Caco-2 (cell line): Measurements from ENCODE around the gene HINFP. TPM values are rescaled to one million over a fixed set of nuclear protein-coding genes. Genes with fewer than 3 reads are reported as not detected.
A peak's percentile ranks its signal among the peaks of the same experiment; 100 is the strongest.

ENCODE experiments used
- BruUV-seq: library from RNA; stranded (reverse); fragments of 400-500 nt; replicated peaks from 2 replicates; lab custom pipeline; 2021; lab: Mats Ljungman, UMichigan
- CTCF ChIA-PET: fragments of 300-600 bp; sonication (Branson Sonifier 250); formaldehyde crosslinking; loops from one replicate; lab custom pipeline; 2022; ENCODE audit warnings: antibody characterized with exemption; lab: Charles Lee
- POLR2A ChIA-PET: fragments of 300-600 bp; sonication (Branson Sonifier 250); formaldehyde crosslinking; loops from one replicate; lab custom pipeline; 2022; ENCODE audit warnings: antibody characterized with exemption; lab: Charles Lee
- DNase-seq, 2 experiments: peaks; one replicate each; pipeline versions ENCODE4 v3.0.0 to v3.0.0-alpha.2; 2020 to 2022
- H3K27me3 ChIP-seq: replicated peaks from 2 replicates; pipeline ENCODE4 v1.6.0; 2011; ENCODE audit warnings: low read length; ENCODE audit not compliant: control insufficient read depth, insufficient read depth
- H3K36me3 ChIP-seq: 2 replicates; pipeline ENCODE4 v1.5.1; 2011; ENCODE audit warnings: low read length; ENCODE audit not compliant: control insufficient read depth, insufficient read depth
- H3K4me1 ChIP-seq: fragments of 250-450 bp; sonication (Bioruptor Pico); 2 replicates; pipeline ENCODE4 v1.5.1; 2020; ENCODE audit warnings: mild to moderate bottlenecking
- H3K4me3 ChIP-seq: 2 replicates; pipeline ENCODE4 v1.5.1; 2011; ENCODE audit warnings: low read depth, mild to moderate bottlenecking, control low read depth, low read length
- H3K9me3 ChIP-seq: fragments of 250-450 bp; sonication (Bioruptor Pico); 2 replicates; pipeline ENCODE4 v1.5.1; 2020; ENCODE audit warnings: mild to moderate bottlenecking, moderate library complexity
- H3K27ac Mint-ChIP-seq: one replicate; pipeline ENCODE4 v1.8.0; 2022; ENCODE audit warnings: mixed read lengths; ENCODE audit not compliant: unreplicated experiment
- H3K27me3 Mint-ChIP-seq: one replicate; pipeline ENCODE4 v1.8.0; 2022; ENCODE audit warnings: mixed read lengths; ENCODE audit not compliant: insufficient read depth, unreplicated experiment
- H3K36me3 Mint-ChIP-seq: one replicate; pipeline ENCODE4 v1.8.0; 2022; ENCODE audit warnings: mild to moderate bottlenecking, mixed read lengths; ENCODE audit not compliant: insufficient read depth, unreplicated experiment
- H3K4me1 Mint-ChIP-seq: one replicate; pipeline ENCODE4 v1.8.0; 2022; ENCODE audit warnings: low read depth, mixed read lengths; ENCODE audit not compliant: unreplicated experiment
- H3K4me3 Mint-ChIP-seq: one replicate; pipeline ENCODE4 v1.8.0; 2022; ENCODE audit warnings: mild to moderate bottlenecking, moderate library complexity, mixed read lengths; ENCODE audit not compliant: unreplicated experiment
- H3K9me3 Mint-ChIP-seq: one replicate; pipeline ENCODE4 v1.8.0; 2022; ENCODE audit warnings: mixed read lengths; ENCODE audit not compliant: unreplicated experiment
- CTCF ChIP-seq, 2 experiments: fragments of 200-600 bp in 1 of 2; IDR thresholded peaks; 1 replicate in 1 of 2; 2 replicates in 1 of 2; pipeline versions ENCODE4 v1.5.1 to v1.8.0; 2011 to 2022; ENCODE audit warnings: antibody characterized with exemption in 1 of 2, control low read depth in 1 of 2, inconsistent platforms in 1 of 2, low read depth in 1 of 2, low read length in 1 of 2, mild to moderate bottlenecking in 1 of 2, moderate library complexity in 1 of 2; ENCODE audit not compliant: insufficient read depth in 1 of 2, severe bottlenecking in 1 of 2, unreplicated experiment in 1 of 2
- intact Hi-C: fragments of 100-400 bp; cut with micrococcal nuclease; formaldehyde crosslinking; loops from one replicate; pipeline ENCODE4 v1.10.0; 2022; ENCODE audit not compliant: unreplicated experiment
- total RNA-seq: library from RNA; stranded (reverse); gene quantifications from 2 replicates; pipeline ENCODE4 v1.2.3, GENCODE V29; 2022

Gene HINFP
- total RNA-seq, 1 experiment from 2014 or later = 61.6 TPM

- peaks cover 21% of the 10 kb centered on the region for H3K4me1 ChIP-seq
- Mint-ChIP-seq H3K4me3 (no peak overlapping the region), H3K9me3 (no peaks in the 10 kb centered on the region), H3K4me1 (peaks cover 25% of the 10 kb centered on the region), H3K27me3 (no peaks in the 10 kb centered on the region), H3K27ac (no peak overlapping the region), H3K36me3 (peaks cover 40% of the 10 kb centered on the region)
- DNase-seq = no peak
- intact Hi-C loops = no loop called here
- no peak overlapping the region for H3K4me3 ChIP-seq
- CTCF ChIA-PET = interaction anchor here (0.8 kb wide), 1 partner anchor 86 kb away, joined by 3 read pairs; no protein-coding TSS in a partner anchor
- no peak for TF ChIP-seq CTCF (IDR thresholded peaks at IDR 0.05; ENCODE audit: insufficient read depth in 1 of 2, low read depth in 1 of 2, low read length in 1 of 2, severe bottlenecking in 1 of 2, unreplicated experiment in 1 of 2)
- 0 out of 2 replicates have a peak, but pooled peaks cover 2% of the 10 kb centered on the region for H3K36me3 ChIP-seq
- no peaks in the 10 kb centered on the region for H3K27me3 ChIP-seq
- POLR2A ChIA-PET = interaction anchor here (0.5 kb wide), 1 partner anchor 9 kb away, joined by 3 read pairs; the partner anchor contains the start of gene DPAGT1
- H3K9me3 ChIP-seq = no peaks in the 10 kb centered on the region
- no TSS peak for BruUV-seq
Observed at GRCh38 chr11:119110439-119110838, 10.9 kb upstream of the HINFP start.

GRCh38 chr11:119111361-119111925 is 9.9 kb upstream of the HINFP start:
- Histone ChIP-seq H3K36me3 (0 out of 2 replicates have a peak, but pooled peaks cover 2% of the 10 kb centered on the region), H3K4me3 (no peak overlapping the region), H3K27me3 (no peaks in the 10 kb centered on the region), H3K9me3 (no peaks in the 10 kb centered on the region), H3K4me1 (peaks cover 15% of the 10 kb centered on the region)
- DNase-seq = no peak
- no peak overlapping the region for H3K27ac Mint-ChIP-seq
- POLR2A ChIA-PET = interaction anchor here (0.9 to 1.3 kb wide), 3 partner anchors 10 to 26 kb away, joined by 3 read pairs; partner anchors contain the start of genes HINFP and HMBS
- H3K27me3 Mint-ChIP-seq = no peaks in the 10 kb centered on the region
- no TSS peak for BruUV-seq
- no peak for TF ChIP-seq CTCF (IDR thresholded peaks at IDR 0.05; ENCODE audit: insufficient read depth in 1 of 2, low read depth in 1 of 2, low read length in 1 of 2, severe bottlenecking in 1 of 2, unreplicated experiment in 1 of 2)
- H3K36me3 Mint-ChIP-seq = peaks cover 38% of the 10 kb centered on the region
- H3K4me1 Mint-ChIP-seq = peaks cover 16% of the 10 kb centered on the region
- CTCF ChIA-PET = no interaction called here
- intact Hi-C loops = no loop called here
- no peaks in the 10 kb centered on the region for H3K9me3 Mint-ChIP-seq
- H3K4me3 Mint-ChIP-seq = no peak overlapping the region

- H3K4me3 ChIP-seq = no peak overlapping the region
- POLR2A ChIA-PET = interaction anchor here (0.9 to 1.1 kb wide), 2 partner anchors 18 to 27 kb away, joined by 3 read pairs; partner anchors contain the start of gene HMBS
- H3K27ac Mint-ChIP-seq = no peak overlapping the region
- intact Hi-C loops = no loop called here
- H3K4me1 Mint-ChIP-seq = peaks cover 11% of the 10 kb centered on the region
- H3K27me3 ChIP-seq = no peaks in the 10 kb centered on the region
- H3K4me1 ChIP-seq = peaks cover 11% of the 10 kb centered on the region
- CTCF ChIA-PET = interaction anchor here (0.8 kb wide), 1 partner anchor 32 kb away, joined by 3 read pairs; no protein-coding TSS in a partner anchor
- 0 out of 2 replicates have a peak, but pooled peaks cover 2% of the 10 kb centered on the region for H3K36me3 ChIP-seq
- no peaks in the 10 kb centered on the region for H3K27me3 Mint-ChIP-seq
- H3K4me3 Mint-ChIP-seq = no peak overlapping the region
- no peaks in the 10 kb centered on the region for H3K9me3 Mint-ChIP-seq
- BruUV-seq = no TSS peak
- peaks cover 31% of the 10 kb centered on the region for H3K36me3 Mint-ChIP-seq
- TF ChIP-seq CTCF (IDR thresholded peaks at IDR 0.05; ENCODE audit: insufficient read depth in 1 of 2, low read depth in 1 of 2, low read length in 1 of 2, severe bottlenecking in 1 of 2, unreplicated experiment in 1 of 2) = no peak
- H3K9me3 ChIP-seq = no peaks in the 10 kb centered on the region
- peak in 1 of 2 experiments; percentile 43 for DNase-seq
Observed at GRCh38 chr11:119112314-119113020, 8.9 kb upstream of the HINFP start.
